Lower leg skin (tissue), 4 donors: ENCODE measurements around the gene TDP2. TPM values are rescaled to one million over a fixed set of nuclear protein-coding genes. Genes with fewer than 3 reads are reported as not detected.

ENCODE experiments used
- DNase-seq, 2 donors: peaks; one replicate each; pipeline ENCODE4 v3.0.0-alpha.2; 2019; ENCODE audit warnings: low spot score in 2 of 2
- H3K4me3 ChIP-seq: fragments of 200-600 bp; sonication (generic); 2 replicates; pipeline ENCODE4 v1.5.1; 2017; ENCODE audit warnings: mild to moderate bottlenecking, low read depth; ENCODE audit not compliant: poor library complexity, severe bottlenecking
- POLR2A ChIP-seq, 2 donors: fragments of 450-650 bp; IDR thresholded peaks; one replicate each; pipeline ENCODE4 v1.6.1; 2016 to 2017; ENCODE audit warnings: antibody characterized with exemption in 2 of 2, mild to moderate bottlenecking in 1 of 2, moderate library complexity in 1 of 2
- whole genome bisulfite sequencing, 2 donors: methylation state at CpG; one replicate each; pipeline ENCODE4 v1.1.5; 2018; 5-methylcytosine and 5-hydroxymethylcytosine counted together
- intact Hi-C: fragments of 100-400 bp; cut with DNase I; formaldehyde crosslinking; loops from one replicate; pipeline ENCODE4 v1.15.0; 2023; ENCODE audit warnings: low total_unique reads
- total RNA-seq, 4 donors: library from RNA; depleted of rRNA; stranded (reverse); fragments of >200 nt; gene quantifications; one replicate each; pipeline ENCODE4 v1.1.0, GENCODE V29; 2016
- TF ChIP-seq, protein P1 (sequence below), 3 donors: fragments of 450-650 bp; IDR thresholded peaks; one replicate each; pipeline ENCODE4 v1.5.1; 2016; ENCODE audit warnings: antibody characterized with exemption in 3 of 3, mild to moderate bottlenecking in 3 of 3, moderate library complexity in 2 of 3

The TDP2 gene
- total RNA-seq, 4 donors from 2014 or later = 25.3 to 36.6 (median 26.6) TPM

DNA sequence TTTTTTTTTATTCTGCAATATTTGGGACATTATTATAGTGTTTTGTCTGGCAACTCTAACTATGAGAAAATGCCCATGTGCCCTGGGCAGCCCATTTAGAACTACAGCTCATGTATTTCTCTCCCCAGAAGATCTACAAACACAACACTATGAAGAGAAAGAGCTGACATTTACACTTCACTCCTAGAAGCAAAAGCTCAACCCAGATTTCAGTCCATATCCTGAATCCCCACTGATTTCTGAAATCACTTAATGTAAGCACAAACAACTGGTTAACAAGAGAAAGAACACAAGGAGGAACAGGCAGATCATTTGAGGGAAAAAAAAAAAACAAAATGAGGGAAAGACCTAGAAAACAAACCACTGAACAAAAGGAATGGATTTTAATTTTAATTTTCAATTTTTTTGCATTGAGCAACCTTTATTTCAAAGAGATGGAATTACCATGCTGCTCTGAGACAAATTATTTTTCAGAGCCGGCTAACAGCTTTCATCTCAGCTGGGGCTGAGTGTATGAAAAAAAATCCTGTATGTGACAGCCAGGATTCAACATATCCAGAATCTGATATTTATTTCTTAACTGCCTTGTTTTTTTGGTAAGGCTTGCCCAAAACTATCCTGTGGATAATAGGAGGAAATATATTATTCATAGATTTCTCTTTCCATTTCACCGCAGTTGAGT lies 53.2 kb downstream of the TDP2 start:
- WGBS, 2 donors = 53 to 60% methylated on average over 2 of the region's 2 CpGs
- DNase-seq = no peak
- H3K4me3 ChIP-seq = no peak overlapping the region
- TF ChIP-seq POLR2A (IDR thresholded peaks at IDR 0.05) = no peak
- TF ChIP-seq, protein P1, sequence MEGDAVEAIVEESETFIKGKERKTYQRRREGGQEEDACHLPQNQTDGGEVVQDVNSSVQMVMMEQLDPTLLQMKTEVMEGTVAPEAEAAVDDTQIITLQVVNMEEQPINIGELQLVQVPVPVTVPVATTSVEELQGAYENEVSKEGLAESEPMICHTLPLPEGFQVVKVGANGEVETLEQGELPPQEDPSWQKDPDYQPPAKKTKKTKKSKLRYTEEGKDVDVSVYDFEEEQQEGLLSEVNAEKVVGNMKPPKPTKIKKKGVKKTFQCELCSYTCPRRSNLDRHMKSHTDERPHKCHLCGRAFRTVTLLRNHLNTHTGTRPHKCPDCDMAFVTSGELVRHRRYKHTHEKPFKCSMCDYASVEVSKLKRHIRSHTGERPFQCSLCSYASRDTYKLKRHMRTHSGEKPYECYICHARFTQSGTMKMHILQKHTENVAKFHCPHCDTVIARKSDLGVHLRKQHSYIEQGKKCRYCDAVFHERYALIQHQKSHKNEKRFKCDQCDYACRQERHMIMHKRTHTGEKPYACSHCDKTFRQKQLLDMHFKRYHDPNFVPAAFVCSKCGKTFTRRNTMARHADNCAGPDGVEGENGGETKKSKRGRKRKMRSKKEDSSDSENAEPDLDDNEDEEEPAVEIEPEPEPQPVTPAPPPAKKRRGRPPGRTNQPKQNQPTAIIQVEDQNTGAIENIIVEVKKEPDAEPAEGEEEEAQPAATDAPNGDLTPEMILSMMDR (IDR thresholded peaks at IDR 0.05) = no peak
- intact Hi-C loops = no loop called here

DNA sequence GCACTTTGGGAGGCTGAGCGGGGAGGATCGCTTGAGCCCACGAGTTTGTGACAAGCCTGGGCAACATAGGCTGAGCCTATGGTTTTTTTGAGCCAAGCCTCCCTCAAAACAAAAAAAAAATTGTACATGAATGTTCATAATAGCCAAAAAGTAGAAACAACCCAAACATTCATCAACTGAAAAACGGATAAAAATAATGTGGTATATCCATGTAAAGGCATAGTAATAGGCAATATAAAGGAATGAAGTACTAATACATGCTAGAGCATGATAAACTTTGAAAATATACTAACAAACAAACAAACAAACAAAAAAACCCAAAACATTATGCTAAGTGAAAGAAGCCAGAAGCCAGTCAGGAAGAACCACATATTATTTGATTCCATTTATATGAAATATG lies 56.0 kb downstream of the TDP2 start:
- no peak for TF ChIP-seq POLR2A (IDR thresholded peaks at IDR 0.05)
- TF ChIP-seq, protein P1 (IDR thresholded peaks at IDR 0.05) = no peak
- intact Hi-C loops = no loop called here
- WGBS, 2 donors = 92 to 93% methylated on average over 4 of the region's 4 CpGs
- DNase-seq = no peak
- H3K4me3 ChIP-seq = no peak overlapping the region

DNA sequence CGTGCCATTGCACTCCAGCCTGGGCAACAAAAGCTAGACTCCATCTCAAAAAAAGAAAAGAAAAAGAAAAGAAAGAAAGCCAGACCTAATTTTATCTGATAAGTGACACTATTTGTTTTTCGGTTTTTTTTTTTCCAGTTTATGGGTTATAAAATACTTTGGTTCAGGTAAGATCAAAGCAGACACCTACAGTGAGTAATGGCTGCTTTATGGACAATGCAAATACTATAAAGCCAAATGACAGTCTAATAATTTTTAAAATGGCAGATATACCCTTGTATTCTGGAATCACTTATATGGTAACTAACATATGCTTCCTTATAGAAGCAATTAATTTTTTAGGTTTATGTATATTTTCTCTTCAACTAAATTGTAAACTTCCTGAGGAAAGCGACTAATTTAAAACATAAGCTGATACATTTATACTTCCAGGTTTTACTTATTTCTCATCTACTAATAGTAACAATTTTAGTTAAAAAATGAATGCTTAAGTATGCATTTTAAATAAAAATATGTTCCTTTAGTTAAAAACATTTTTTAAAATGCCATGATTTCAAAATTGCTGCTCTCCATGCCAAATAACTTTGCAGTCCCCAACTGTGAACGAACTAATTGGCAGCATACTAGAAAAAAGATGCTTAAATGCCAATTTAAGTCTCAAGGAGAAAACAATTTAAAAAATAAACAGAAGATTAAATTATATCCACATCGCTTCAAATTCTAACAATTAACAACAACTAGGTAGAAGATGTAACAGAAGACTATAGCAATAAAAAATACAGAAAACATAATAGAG lies 59.2 kb downstream of the TDP2 start:
- intact Hi-C loops = no loop called here
- TF ChIP-seq, protein P1 (IDR thresholded peaks at IDR 0.05) = no peak
- no peak for TF ChIP-seq POLR2A (IDR thresholded peaks at IDR 0.05)
- 79 to 83% methylated on average over 5 of the region's 5 CpGs for WGBS, 2 donors
- DNase-seq = no peak
- H3K4me3 ChIP-seq = no peak overlapping the region

GRCh38 chr6:24606200-24606930 lies 60.3 kb downstream of the TDP2 start:
- DNase-seq = no peak
- TF ChIP-seq, protein P1 (IDR thresholded peaks at IDR 0.05) = no peak
- no peak for TF ChIP-seq POLR2A (IDR thresholded peaks at IDR 0.05)
- WGBS, 2 donors = 93 to 94% methylated on average over 6 of the region's 6 CpGs
- intact Hi-C loops = no loop called here
- no peak overlapping the region for H3K4me3 ChIP-seq

DNA sequence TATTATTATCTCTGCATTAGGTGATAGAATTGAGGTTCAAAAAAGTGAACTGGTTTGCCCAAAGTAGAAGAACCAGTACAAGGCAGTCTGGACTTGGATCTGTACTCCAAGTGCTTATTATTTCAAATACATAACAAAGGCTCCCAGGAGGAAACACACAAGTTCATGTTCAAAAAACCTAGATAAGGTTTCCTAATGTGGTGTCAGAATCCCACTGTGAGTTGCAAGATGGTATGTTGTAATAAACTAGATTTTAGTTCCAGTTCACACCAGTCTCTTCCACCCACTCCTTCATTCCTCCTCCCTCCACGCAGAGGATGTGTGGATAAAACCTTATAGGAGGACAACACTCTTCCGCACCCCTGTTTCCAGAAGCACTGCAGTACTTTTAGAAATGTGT lies 63.5 kb downstream of the TDP2 start:
- no peak for TF ChIP-seq POLR2A (IDR thresholded peaks at IDR 0.05)
- TF ChIP-seq, protein P1 (IDR thresholded peaks at IDR 0.05) = no peak
- 88 to 93% methylated on average over 2 of the region's 2 CpGs for WGBS, 2 donors
- no peak overlapping the region for H3K4me3 ChIP-seq
- intact Hi-C loops = no loop called here
- no peak for DNase-seq
